AG09309 (cell line): ENCODE data around the gene SLC10A7.

Experiments used
- DNase-seq: peaks from one replicate; pipeline ENCODE4 v3.0.0-alpha.2; 2010; ENCODE audit warnings: low read depth
- H3K4me3 ChIP-seq: 2 replicates; pipeline ENCODE4 v1.5.1; 2011; ENCODE audit warnings: mild to moderate bottlenecking, low read depth, low read length, moderate library complexity; ENCODE audit not compliant: control insufficient read depth
- CTCF ChIP-seq: IDR thresholded peaks from 2 replicates; pipeline ENCODE4 v1.5.1; 2011; ENCODE audit warnings: mild to moderate bottlenecking, low read depth, low read length, inconsistent platforms; ENCODE audit not compliant: insufficient read depth, control insufficient read depth; ENCODE audit errors: missing control alignments

The SLC10A7 gene

GRCh38 chr4:146274774-146275173 is 247.0 kb downstream of the SLC10A7 start:
- DNase-seq, result no peak
- no peak overlapping the region for H3K4me3 ChIP-seq
- no peak for TF ChIP-seq CTCF

GRCh38 chr4:146273204-146273901 is 248.4 kb downstream of the SLC10A7 start:
- H3K4me3 ChIP-seq, result no peak overlapping the region
- TF ChIP-seq CTCF, result no peak
- DNase-seq, result no peak

GRCh38 chr4:146271466-146271865 is 250.3 kb downstream of the SLC10A7 start:
- DNase-seq, result no peak
- no peak for TF ChIP-seq CTCF
- no peak overlapping the region for H3K4me3 ChIP-seq

GRCh38 chr4:146269228-146269653 is 252.5 kb downstream of the SLC10A7 start:
- no peak for TF ChIP-seq CTCF
- H3K4me3 ChIP-seq, result no peak overlapping the region
- DNase-seq, result no peak

GRCh38 chr4:146267826-146268225 is 253.9 kb downstream of the SLC10A7 start:
- DNase-seq, result no peak
- no peak for TF ChIP-seq CTCF
- no peak overlapping the region for H3K4me3 ChIP-seq

DNA sequence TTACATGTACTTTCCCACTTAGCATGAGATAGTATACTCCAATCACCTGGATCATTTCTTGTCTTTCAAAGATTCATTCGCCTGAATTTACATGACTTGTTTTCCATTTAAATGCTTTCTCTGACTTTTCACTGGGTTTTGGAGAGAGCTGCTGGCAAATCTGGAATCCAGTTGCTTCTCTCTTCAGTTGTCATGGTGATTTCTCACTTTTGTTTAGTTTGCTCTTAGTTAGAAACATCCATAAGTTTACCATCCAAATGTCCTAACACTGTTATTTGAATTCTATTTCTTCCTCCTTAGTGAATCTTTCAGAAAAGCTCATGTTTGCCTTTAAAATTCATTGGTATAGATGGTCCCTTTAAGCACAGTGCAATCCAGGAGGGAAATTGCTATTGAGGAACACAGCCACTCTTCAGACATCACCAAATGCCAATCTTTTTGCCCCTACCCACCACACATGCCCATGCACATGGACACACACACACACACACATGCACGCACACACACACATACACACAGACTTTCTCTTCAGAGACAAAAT is 255.7 kb downstream of the SLC10A7 start:
- no peak for DNase-seq
- no peak for TF ChIP-seq CTCF
- H3K4me3 ChIP-seq, result no peak overlapping the region

- no peak for DNase-seq
- no peak for TF ChIP-seq CTCF
- H3K4me3 ChIP-seq, result no peak overlapping the region
Observed at GRCh38 chr4:146263793-146264192, 257.9 kb downstream of the SLC10A7 start.
